Mucosa of descending colon (tissue), 3 donors: ENCODE results near the gene KCNH6. TPM values are rescaled to one million over a fixed set of nuclear protein-coding genes. Genes with fewer than 3 reads are reported as not detected.

ENCODE experiments used
- ATAC-seq: fragments of 200-7000 bp; cut with Tn5 transposase; one replicate; pipeline ENCODE4 v1.9.1; 2020; ENCODE audit warnings: mild to moderate bottlenecking, moderate library complexity
- DNase-seq, 3 donors: peaks; one replicate each; pipeline ENCODE4 v3.0.0-alpha.2; 2020
- H3K36me3 ChIP-seq: fragments of 200-600 bp; one replicate; pipeline ENCODE4 v1.8.0; 2021; ENCODE audit warnings: low read depth, mild to moderate bottlenecking
- H3K4me1 ChIP-seq: fragments of 200-600 bp; one replicate; pipeline ENCODE4 v1.8.0; 2021; ENCODE audit warnings: low read depth, mild to moderate bottlenecking
- H3K4me3 ChIP-seq: fragments of 200-600 bp; one replicate; pipeline ENCODE4 v1.8.0; 2021; ENCODE audit warnings: mild to moderate bottlenecking
- H3K9me3 ChIP-seq: fragments of 200-600 bp; one replicate; pipeline ENCODE4 v1.8.0; 2021; ENCODE audit warnings: mild to moderate bottlenecking
- intact Hi-C, 2 donors: fragments of 100-400 bp; cut with DNase I in 1 of 2; cut with micrococcal nuclease in 1 of 2; formaldehyde crosslinking; loops; one replicate each; pipeline versions ENCODE4 v1.11.0 to v1.11.1; 2022; cut with DNase I, micrococcal nuclease
- total RNA-seq, 3 donors: library from RNA; stranded (reverse); fragmentation: NEBNext Ultra II Directional in 2 of 3; extraction: Animal tissue kit (Norgen Biotek cat#: 25700) in 2 of 3; gene quantifications; one replicate each; pipeline versions ENCODE4 v1.2.1 to v1.2.4, GENCODE V29; 2021 to 2023
- TF ChIP-seq, protein P1 (sequence below): fragments of 200-600 bp; IDR thresholded peaks from one replicate; pipeline ENCODE4 v1.8.0; 2022; ENCODE audit warnings: antibody characterized with exemption, mild to moderate bottlenecking
- donor health status: DM: no; HTN: no; CAD: no; lungs with moderate emphysema.
- donor health status: DM: no; HTN: no; CAD: no.
- donor health status: DM: no; HTN: yes; CAD: no.

KCNH6 gene
- total RNA-seq, 3 donors from 2014 or later: 0.58 to 0.64 TPM; not detected in 1

DNA sequence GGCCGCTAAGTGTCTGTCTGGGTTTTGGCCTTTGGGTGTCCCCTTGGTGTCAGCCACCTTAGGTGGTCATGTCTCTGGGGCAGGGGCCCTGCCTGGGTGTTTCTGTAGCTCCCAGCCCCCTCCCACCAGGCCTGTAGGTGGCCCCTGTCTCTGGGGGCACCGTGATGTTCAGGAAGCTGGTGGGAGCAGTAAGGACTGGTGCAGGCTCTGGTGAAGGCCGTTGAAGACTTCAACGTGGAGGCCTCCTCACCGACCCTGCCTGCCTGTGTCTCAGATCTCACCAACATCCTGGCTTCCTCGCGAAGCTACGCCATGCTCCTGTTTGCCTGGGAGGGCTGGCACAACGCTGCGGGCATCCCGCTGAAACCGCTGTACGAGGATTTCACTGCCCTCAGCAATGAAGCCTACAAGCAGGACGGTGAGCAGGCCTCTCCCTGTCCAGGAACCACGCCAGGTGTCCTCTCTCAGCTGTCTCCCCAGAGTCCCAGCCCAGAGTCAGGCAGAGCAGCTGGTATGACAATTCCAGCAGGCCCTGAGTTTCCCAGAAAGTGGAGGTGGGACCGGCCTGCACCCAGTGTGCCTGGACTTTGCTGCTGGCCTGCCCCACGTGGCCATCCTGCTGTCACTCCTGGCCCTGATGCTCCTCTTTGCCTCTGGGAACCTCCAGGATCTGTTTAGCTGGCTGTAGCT, 43.5 kb upstream of the KCNH6 start:
- peak in 1 of 3 donors; percentile 44 for DNase-seq
- peaks cover 21% of the 10 kb centered on the region for H3K4me1 ChIP-seq
- no peaks in the 10 kb centered on the region for H3K36me3 ChIP-seq
- H3K9me3 ChIP-seq: no peaks in the 10 kb centered on the region
- no peak for ATAC-seq
- TF ChIP-seq, protein P1, sequence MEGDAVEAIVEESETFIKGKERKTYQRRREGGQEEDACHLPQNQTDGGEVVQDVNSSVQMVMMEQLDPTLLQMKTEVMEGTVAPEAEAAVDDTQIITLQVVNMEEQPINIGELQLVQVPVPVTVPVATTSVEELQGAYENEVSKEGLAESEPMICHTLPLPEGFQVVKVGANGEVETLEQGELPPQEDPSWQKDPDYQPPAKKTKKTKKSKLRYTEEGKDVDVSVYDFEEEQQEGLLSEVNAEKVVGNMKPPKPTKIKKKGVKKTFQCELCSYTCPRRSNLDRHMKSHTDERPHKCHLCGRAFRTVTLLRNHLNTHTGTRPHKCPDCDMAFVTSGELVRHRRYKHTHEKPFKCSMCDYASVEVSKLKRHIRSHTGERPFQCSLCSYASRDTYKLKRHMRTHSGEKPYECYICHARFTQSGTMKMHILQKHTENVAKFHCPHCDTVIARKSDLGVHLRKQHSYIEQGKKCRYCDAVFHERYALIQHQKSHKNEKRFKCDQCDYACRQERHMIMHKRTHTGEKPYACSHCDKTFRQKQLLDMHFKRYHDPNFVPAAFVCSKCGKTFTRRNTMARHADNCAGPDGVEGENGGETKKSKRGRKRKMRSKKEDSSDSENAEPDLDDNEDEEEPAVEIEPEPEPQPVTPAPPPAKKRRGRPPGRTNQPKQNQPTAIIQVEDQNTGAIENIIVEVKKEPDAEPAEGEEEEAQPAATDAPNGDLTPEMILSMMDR: no peak
- no peak overlapping the region for H3K4me3 ChIP-seq
- intact Hi-C loops: loop anchor here (5.0 kb wide), 1 partner anchor 52 kb away; no protein-coding TSS in a partner anchor

DNA sequence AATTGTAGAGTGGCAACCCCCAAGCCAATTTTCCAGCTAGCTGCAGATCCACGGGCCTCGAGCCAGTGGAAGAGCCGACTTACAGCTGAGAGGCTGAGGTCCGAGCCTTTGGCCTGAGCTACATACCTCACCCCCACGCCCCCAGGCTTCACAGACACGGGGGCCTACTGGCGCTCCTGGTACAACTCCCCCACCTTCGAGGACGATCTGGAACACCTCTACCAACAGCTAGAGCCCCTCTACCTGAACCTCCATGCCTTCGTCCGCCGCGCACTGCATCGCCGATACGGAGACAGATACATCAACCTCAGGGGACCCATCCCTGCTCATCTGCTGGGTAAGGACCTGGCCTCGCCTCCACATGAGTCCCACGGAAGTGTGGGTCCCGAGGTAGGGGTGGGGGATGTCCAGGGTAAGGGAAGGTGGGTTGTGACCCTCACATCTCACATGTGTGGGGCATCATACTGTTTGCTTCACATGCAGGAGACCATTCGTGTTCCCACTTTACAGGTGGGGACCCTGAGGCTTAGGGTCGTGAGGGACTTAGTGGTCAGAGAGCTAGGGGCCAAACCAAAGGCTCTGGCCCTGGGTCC, 42.9 kb upstream of the KCNH6 start:
- DNase-seq (peak in 1 of 3 donors; percentile 40), ATAC-seq (no peak)
- H3K4me1 ChIP-seq: peaks cover 20% of the 10 kb centered on the region
- no peaks in the 10 kb centered on the region for H3K9me3 ChIP-seq
- TF ChIP-seq, protein P1: no peak
- H3K4me3 ChIP-seq: no peak overlapping the region
- intact Hi-C loops: no loop called here
- H3K36me3 ChIP-seq: no peaks in the 10 kb centered on the region

DNA sequence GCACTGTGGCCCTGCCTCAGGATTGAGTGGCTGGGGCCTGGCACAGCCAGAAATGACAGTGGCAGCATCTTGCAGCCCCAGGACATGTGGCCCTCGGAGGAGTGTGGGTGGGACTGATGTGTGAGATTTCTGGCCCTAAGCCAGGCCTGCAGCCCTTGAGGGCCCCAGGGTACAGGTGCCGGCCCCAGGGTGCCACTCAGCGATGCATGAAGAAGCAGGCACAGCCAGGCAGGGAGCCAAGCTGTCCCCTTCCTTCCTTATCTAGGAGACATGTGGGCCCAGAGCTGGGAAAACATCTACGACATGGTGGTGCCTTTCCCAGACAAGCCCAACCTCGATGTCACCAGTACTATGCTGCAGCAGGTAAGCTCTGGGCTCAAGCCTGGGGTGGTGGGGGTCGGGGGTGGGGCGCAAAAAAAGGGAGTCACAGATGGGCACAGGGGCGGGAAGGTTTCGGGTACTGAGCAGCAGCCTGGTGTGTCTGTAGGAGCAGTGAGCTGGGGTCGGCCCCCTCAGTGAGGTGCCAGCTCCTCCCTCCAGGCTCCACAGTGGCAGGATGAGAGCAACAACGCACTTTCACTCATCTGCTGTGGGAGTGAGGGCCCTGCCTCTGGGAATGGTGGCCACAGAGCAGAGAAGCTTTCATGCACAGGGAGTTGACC, 42.2 kb upstream of the KCNH6 start:
- no peaks in the 10 kb centered on the region for H3K9me3 ChIP-seq

DNA sequence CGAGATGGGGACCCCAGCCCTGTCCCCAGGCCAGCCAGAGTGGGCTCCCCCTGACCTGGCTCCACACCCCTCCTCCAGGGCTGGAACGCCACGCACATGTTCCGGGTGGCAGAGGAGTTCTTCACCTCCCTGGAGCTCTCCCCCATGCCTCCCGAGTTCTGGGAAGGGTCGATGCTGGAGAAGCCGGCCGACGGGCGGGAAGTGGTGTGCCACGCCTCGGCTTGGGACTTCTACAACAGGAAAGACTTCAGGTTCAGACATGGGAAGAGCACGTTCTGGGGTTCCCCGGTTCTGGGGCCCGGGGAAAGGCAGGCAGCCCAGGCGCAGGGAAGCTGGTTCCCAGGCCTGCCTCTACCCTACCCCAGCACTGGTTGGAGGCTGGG, 41.7 kb upstream of the KCNH6 start:
- Histone ChIP-seq H3K36me3 (no peaks in the 10 kb centered on the region), H3K9me3 (no peaks in the 10 kb centered on the region), H3K4me1 (peaks cover 17% of the 10 kb centered on the region), H3K4me3 (no peak overlapping the region)
- DNase-seq: no peak
- intact Hi-C loops: no loop called here
- no peak for ATAC-seq
- TF ChIP-seq, protein P1: no peak

More for the DNA sequence above, 42.2 kb upstream of the KCNH6 start:
- no peak for DNase-seq
- ATAC-seq: no peak
- Histone ChIP-seq H3K4me3 (no peak overlapping the region), H3K36me3 (no peaks in the 10 kb centered on the region), H3K4me1 (peaks cover 20% of the 10 kb centered on the region)
- TF ChIP-seq, protein P1: no peak
- intact Hi-C loops: no loop called here

DNA sequence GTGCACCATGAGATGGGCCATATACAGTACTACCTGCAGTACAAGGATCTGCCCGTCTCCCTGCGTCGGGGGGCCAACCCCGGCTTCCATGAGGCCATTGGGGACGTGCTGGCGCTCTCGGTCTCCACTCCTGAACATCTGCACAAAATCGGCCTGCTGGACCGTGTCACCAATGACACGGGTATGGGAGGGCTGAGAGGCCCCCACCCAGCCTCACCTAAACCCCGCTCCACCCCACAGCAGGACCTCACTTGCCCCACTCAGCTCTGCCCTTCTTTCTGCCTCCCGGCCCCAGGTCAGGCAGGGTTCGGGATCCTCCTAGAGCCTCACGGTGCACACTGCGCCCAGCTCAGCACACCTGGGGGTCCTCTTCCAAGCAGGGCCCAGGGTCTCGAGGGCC, 40.6 kb upstream of the KCNH6 start:
- Histone ChIP-seq H3K4me1 (peaks cover 16% of the 10 kb centered on the region), H3K4me3 (no peak overlapping the region), H3K9me3 (no peaks in the 10 kb centered on the region), H3K36me3 (no peaks in the 10 kb centered on the region)
- DNase-seq (no peak), ATAC-seq (no peak)
- intact Hi-C loops: no loop called here
- TF ChIP-seq, protein P1: no peak
